ENCODE data around the gene TMPRSS6. TPM values are rescaled to one million over a fixed set of nuclear protein-coding genes. Genes with fewer than 3 reads are reported as not detected.

TMPRSS6 gene
- total RNA-seq, 2 donors from 2014 or later, result 0.33 to 0.52 TPM

DNA sequence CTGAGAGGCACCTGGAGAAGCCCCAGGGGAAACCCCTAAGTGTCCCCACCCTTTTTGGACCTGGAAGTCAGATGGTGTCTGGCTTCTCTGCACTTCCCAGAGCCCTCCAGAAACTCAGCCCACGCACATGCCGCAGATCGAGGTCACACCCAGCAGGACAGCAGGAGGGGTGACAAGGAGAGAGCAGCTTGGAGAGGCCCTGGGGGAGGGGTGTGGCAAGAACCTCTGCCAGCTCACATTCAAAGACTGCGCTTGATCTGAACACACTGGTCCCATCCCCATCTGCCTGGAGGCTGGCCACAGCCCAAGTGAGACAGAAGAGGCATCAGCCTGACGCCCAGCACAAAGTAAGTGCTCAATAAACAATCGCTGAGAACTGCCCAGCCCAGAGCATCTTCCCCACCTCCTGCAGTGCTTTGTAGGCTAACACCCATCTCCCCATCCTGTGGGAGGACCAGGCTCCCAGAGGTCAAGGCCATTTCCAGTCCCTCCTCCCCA is 21.4 kb downstream of the TMPRSS6 start:
- Histone ChIP-seq H3K27ac (no peak overlapping the region), H3K27me3 (no peaks in the 10 kb centered on the region), H3K4me1 (no peaks in the 10 kb centered on the region), H3K36me3 (replicated peaks in 1 of 2; ENCODE audit: insufficient read depth in 1 of 2, low read depth in 2 of 2) (no peaks in the 10 kb centered on the region), H3K9me3 (no peaks in the 10 kb centered on the region), H3K4me3 (no peak overlapping the region)
- TF ChIP-seq, protein P1, sequence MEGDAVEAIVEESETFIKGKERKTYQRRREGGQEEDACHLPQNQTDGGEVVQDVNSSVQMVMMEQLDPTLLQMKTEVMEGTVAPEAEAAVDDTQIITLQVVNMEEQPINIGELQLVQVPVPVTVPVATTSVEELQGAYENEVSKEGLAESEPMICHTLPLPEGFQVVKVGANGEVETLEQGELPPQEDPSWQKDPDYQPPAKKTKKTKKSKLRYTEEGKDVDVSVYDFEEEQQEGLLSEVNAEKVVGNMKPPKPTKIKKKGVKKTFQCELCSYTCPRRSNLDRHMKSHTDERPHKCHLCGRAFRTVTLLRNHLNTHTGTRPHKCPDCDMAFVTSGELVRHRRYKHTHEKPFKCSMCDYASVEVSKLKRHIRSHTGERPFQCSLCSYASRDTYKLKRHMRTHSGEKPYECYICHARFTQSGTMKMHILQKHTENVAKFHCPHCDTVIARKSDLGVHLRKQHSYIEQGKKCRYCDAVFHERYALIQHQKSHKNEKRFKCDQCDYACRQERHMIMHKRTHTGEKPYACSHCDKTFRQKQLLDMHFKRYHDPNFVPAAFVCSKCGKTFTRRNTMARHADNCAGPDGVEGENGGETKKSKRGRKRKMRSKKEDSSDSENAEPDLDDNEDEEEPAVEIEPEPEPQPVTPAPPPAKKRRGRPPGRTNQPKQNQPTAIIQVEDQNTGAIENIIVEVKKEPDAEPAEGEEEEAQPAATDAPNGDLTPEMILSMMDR (IDR thresholded peaks at IDR 0.05), result no peak
- TF ChIP-seq POLR2A (IDR thresholded peaks at IDR 0.05), result no peak
- whole genome bisulfite sequencing, 2 donors, result 52 to 80% methylated on average over 3 to 6 of the region's 6 CpGs
- ATAC-seq (no peak), DNase-seq (no peak)
- intact Hi-C loops (cut with DNase I), result no loop called here

DNA sequence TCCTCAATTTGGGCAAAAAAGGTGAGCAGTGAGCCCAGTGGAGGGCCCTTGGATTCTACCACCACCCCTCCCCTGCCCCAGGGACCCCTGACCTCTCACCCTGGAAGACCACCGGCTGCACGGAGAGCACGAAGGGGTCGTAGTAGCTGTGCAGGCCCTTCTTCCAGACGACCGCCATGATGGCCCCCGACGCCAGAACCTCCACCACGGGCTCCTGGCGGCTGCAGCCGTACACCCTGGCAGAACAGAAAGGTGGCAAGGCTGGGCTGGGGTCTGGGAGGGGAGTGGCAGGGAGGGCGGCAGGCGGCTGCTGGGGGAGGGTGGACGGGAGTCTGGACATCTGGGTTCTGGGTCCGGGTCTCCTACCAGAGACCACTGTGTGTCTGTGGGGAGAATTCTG is 23.3 kb downstream of the TMPRSS6 start:
- Histone ChIP-seq H3K27me3 (no peaks in the 10 kb centered on the region), H3K4me1 (no peaks in the 10 kb centered on the region), H3K9me3 (no peaks in the 10 kb centered on the region), H3K36me3 (replicated peaks in 1 of 2; ENCODE audit: insufficient read depth in 1 of 2, low read depth in 2 of 2) (no peaks in the 10 kb centered on the region), H3K4me3 (no peak overlapping the region), H3K27ac (no peak overlapping the region)
- TF ChIP-seq, protein P1 (IDR thresholded peaks at IDR 0.05), result no peak
- TF ChIP-seq POLR2A (IDR thresholded peaks at IDR 0.05), result no peak
- intact Hi-C loops (cut with DNase I), result no loop called here
- DNase-seq, result no peak
- WGBS, 2 donors, result 52 to 54% methylated on average over 9 to 13 of the region's 15 CpGs
- no peak for ATAC-seq

DNA sequence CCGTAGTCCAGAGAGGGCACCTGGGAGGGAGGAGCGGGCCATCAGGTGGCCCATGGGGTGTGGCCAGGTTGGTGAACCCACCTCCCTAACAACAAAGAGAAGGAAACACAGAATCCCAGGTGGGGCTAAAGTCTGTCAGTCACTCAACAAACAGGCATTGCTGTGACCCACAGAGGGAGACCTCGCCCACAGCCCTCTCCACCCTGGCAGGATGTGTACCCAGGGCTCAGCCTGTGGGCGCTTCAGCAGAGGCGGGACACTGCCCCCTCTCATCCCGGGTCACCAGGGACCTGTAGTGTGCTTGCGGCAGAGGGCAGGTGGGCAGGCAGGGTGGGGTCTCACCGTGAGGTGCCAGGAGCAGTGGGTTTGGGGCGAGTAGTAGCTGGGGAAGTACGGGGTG is 25.1 kb downstream of the TMPRSS6 start:
- no peaks in the 10 kb centered on the region for H3K27me3 ChIP-seq
- H3K36me3 ChIP-seq (replicated peaks in 1 of 2; ENCODE audit: insufficient read depth in 1 of 2, low read depth in 2 of 2), result no peaks in the 10 kb centered on the region
- H3K9me3 ChIP-seq, result no peaks in the 10 kb centered on the region
- DNase-seq (no peak), ATAC-seq (no peak)
- 70 to 86% methylated on average over 2 to 10 of the region's 10 CpGs for WGBS, 2 donors
- intact Hi-C loops (cut with DNase I), result no loop called here
- H3K4me1 ChIP-seq, result no peaks in the 10 kb centered on the region
- no peak overlapping the region for H3K4me3 ChIP-seq
- no peak overlapping the region for H3K27ac ChIP-seq
- no peak for TF ChIP-seq POLR2A (IDR thresholded peaks at IDR 0.05)
- TF ChIP-seq, protein P1 (IDR thresholded peaks at IDR 0.05), result no peak

DNA sequence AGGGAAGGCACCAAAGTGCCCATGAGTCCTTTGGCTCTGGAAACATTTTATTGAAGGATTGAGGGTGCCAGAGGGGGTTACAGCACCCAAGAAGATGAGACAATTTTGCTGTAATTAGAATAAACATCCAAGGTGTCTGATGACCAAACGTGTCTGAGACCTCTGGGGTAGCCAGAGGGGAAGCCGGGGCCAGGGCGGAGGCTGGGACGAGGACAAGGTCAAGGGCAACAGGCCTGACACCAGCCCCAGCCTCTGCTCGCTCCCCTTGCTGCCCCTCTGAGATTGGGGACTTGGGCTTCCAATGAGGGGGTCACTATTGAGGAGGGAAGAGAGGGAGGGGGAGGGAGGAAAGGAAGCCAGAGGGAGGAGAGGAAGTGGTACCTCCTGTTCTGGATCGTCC is 25.6 kb downstream of the TMPRSS6 start:
- Histone ChIP-seq H3K9me3 (no peaks in the 10 kb centered on the region), H3K4me1 (no peaks in the 10 kb centered on the region), H3K36me3 (replicated peaks in 1 of 2; ENCODE audit: insufficient read depth in 1 of 2, low read depth in 2 of 2) (no peaks in the 10 kb centered on the region), H3K4me3 (no peak overlapping the region), H3K27ac (no peak overlapping the region), H3K27me3 (no peaks in the 10 kb centered on the region)
- WGBS, 2 donors, result 70 to 81% methylated on average over 6 of the region's 6 CpGs
- no peak for ATAC-seq
- no peak for TF ChIP-seq POLR2A (IDR thresholded peaks at IDR 0.05)
- TF ChIP-seq, protein P1 (IDR thresholded peaks at IDR 0.05), result no peak
- intact Hi-C loops (cut with DNase I), result no loop called here
- no peak for DNase-seq

DNA sequence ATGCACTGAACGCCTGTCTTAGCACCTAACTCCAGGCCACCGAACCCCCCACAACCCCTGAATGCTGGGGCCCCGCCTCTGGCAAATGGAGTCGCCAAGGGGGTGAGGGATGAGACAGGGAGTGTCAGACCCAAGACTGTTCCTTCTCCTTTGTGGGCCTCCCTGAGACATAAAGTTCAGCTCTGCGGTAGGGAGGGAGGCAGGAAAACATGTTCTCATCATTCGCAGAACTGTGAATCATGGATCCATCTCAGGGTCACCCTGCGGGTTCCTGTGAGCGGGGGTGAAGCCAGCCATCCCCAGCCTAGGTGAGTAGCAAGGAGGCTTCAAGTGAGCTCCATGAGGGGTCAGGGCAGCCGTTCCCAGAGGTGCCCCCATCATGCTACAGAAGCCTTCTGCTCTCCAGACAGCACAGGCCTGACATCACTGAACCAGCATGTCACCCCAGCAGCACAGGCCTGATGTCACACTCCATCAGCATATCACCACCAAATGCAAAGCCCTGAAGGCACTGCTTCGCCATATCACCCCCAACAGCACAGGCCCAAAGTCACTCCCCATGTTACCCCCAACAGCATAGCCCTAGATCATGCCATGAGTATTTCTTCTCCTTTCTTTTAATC is 27.2 kb downstream of the TMPRSS6 start:
- Histone ChIP-seq H3K4me1 (no peaks in the 10 kb centered on the region), H3K4me3 (no peak overlapping the region), H3K27me3 (no peaks in the 10 kb centered on the region), H3K27ac (no peak overlapping the region), H3K9me3 (no peaks in the 10 kb centered on the region), H3K36me3 (replicated peaks in 1 of 2; ENCODE audit: insufficient read depth in 1 of 2, low read depth in 2 of 2) (no peaks in the 10 kb centered on the region)
- DNase-seq (no peak), ATAC-seq (no peak)
- intact Hi-C loops (cut with DNase I), result no loop called here
- no peak for TF ChIP-seq POLR2A (IDR thresholded peaks at IDR 0.05)
- TF ChIP-seq, protein P1 (IDR thresholded peaks at IDR 0.05), result no peak
- WGBS, 2 donors, result 68 to 75% methylated on average over 7 to 10 of the region's 10 CpGs
